GM12878 (cell line): ENCODE results near the gene WWOX. TPM values are rescaled to one million over a fixed set of nuclear protein-coding genes. Genes with fewer than 3 reads are reported as not detected.

Experiments used
- ATAC-seq: fragments of 200-7000 bp; cut with Tn5 transposase; 3 replicates; pipeline ENCODE4 v1.9.1; 2020; ENCODE audit warnings: mild to moderate bottlenecking, moderate library complexity
- BruUV-seq: library from RNA; stranded (reverse); fragments of 400-500 nt; replicated peaks from 2 replicates; lab custom pipeline; 2021; lab: Mats Ljungman, UMichigan
- CTCF ChIA-PET: fragments of 300-600 bp; sonication (Branson Sonifier 250); formaldehyde crosslinking; extraction: SDS; loops from one replicate; lab custom pipeline; 2021; ENCODE audit warnings: inconsistent platforms; lab: Yijun Ruan, JAX
- POLR2A ChIA-PET: fragments of 350-600 bp; formaldehyde crosslinking; extraction: SDS; loops from one replicate; lab custom pipeline; 2021; ENCODE audit warnings: inconsistent platforms; lab: Charles Lee
- RAD21 ChIA-PET: fragments of 300-600 bp; sonication (Branson Sonifier 250); formaldehyde crosslinking; loops from one replicate; lab custom pipeline; 2023; ENCODE audit warnings: antibody characterized with exemption; ENCODE audit not compliant: unreplicated experiment; lab: Charles Lee
- SMC1A ChIA-PET: fragments of 300-600 bp; sonication (Branson Sonifier 250); formaldehyde crosslinking; loops from one replicate; lab custom pipeline; 2023; ENCODE audit not compliant: unreplicated experiment, uncharacterized antibody; lab: Charles Lee
- DNase-seq: peaks from one replicate; pipeline ENCODE4 v3.0.0-alpha.2; 2011; ENCODE audit warnings: low read depth, low spot score
- FAIRE-seq: peaks from 3 replicates; lab custom pipeline; 2011; peaks lifted over from hg19 to GRCh38; lab: Jason Lieb, UNC
- H2AFZ ChIP-seq: 2 replicates; pipeline ENCODE4 v1.6.0; 2011; ENCODE audit warnings: low read depth, low read length, control low read depth; ENCODE audit not compliant: control insufficient read depth
- H3K27ac ChIP-seq: 2 replicates; pipeline ENCODE4 v1.5.1; 2011; ENCODE audit warnings: control low read depth; ENCODE audit not compliant: control insufficient read depth, insufficient read depth
- H3K27me3 ChIP-seq, 2 experiments: replicated peaks in 1 of 2; 2 replicates each; pipeline versions ENCODE4 v1.6.0 to v1.6.1; 2011; ENCODE audit warnings: low read length in 1 of 2; ENCODE audit not compliant: control insufficient read depth in 2 of 2, insufficient read depth in 2 of 2
- H3K36me3 ChIP-seq, 2 experiments: 2 replicates each; pipeline ENCODE4 v1.5.1; 2011; ENCODE audit warnings: low read length in 1 of 2; ENCODE audit not compliant: control insufficient read depth in 2 of 2, insufficient read depth in 2 of 2
- H3K4me1 ChIP-seq: 2 replicates; pipeline ENCODE4 v1.6.1; 2011; ENCODE audit warnings: mild to moderate bottlenecking, low read length, moderate library complexity, mixed read lengths; ENCODE audit not compliant: control insufficient read depth, insufficient read depth
- H3K4me2 ChIP-seq: 2 replicates; pipeline ENCODE4 v1.6.0; 2011; ENCODE audit warnings: control low read depth; ENCODE audit not compliant: control insufficient read depth, insufficient read depth
- H3K4me3 ChIP-seq: fragments of 200-600 bp; sonication (generic); 2 replicates; pipeline ENCODE4 v1.5.1; 2016
- H3K79me2 ChIP-seq: 2 replicates; pipeline ENCODE4 v1.6.0; 2011; ENCODE audit warnings: low read length; ENCODE audit not compliant: control insufficient read depth, insufficient read depth
- H3K9ac ChIP-seq: 2 replicates; pipeline ENCODE4 v1.8.0; 2011; ENCODE audit warnings: low read length, control low read depth, mixed read lengths; ENCODE audit not compliant: control insufficient read depth, insufficient read depth
- H3K9me3 ChIP-seq: replicated peaks from 3 replicates; pipeline ENCODE4 v1.5.1; 2011; ENCODE audit warnings: mild to moderate bottlenecking, low read length; ENCODE audit not compliant: control insufficient read depth, insufficient read depth
- H4K20me1 ChIP-seq: 2 replicates; pipeline ENCODE4 v1.6.0; 2011; ENCODE audit not compliant: control insufficient read depth, insufficient read depth
- BRCA1 ChIP-seq: IDR thresholded peaks from 2 replicates; pipeline ENCODE4 v1.6.1; 2011; ENCODE audit warnings: low read depth, low read length, improper control_type of control experiment
- HDAC6 ChIP-seq: fragments of 200-600 bp; sonication (generic); IDR thresholded peaks from one replicate; pipeline ENCODE4 v1.8.0; 2017; ENCODE audit warnings: antibody characterized with exemption; ENCODE audit not compliant: unreplicated experiment
- HSF1 ChIP-seq: fragments of 150-350 bp; IDR thresholded peaks from 2 replicates; pipeline ENCODE4 v1.6.1; 2014; ENCODE audit warnings: mild to moderate bottlenecking, low read depth, low read length
- NKRF ChIP-seq: fragments of 450-650 bp; conservative IDR thresholded peaks from 2 replicates; pipeline ENCODE4 v1.6.1; 2017; ENCODE audit warnings: mild to moderate bottlenecking, moderate library complexity
- ZNF687 ChIP-seq: fragments of 450-650 bp; IDR thresholded peaks from 2 replicates; pipeline ENCODE4 v1.6.1; 2017; ENCODE audit warnings: mild to moderate bottlenecking, moderate library complexity
- ZZZ3 ChIP-seq: IDR thresholded peaks from 2 replicates; pipeline ENCODE4 v1.6.1; 2011; ENCODE audit warnings: low read depth; ENCODE audit not compliant: control insufficient read depth, insufficient read length
- WGBS: methylation state at CpG from one replicate; pipeline ENCODE4 v1.1.6; 2016; ENCODE audit warnings: low lambda C conversion rate; ENCODE audit not compliant: insufficient replicate concordance, insufficient coverage; ENCODE audit errors: missing lambda C conversion rate; 5-methylcytosine and 5-hydroxymethylcytosine counted together
- in situ Hi-C: fragments of 300-500 bp; cut with MboI; formaldehyde crosslinking; loops from 9 replicates; pipeline ENCODE4 v1.14.3; 2018; ENCODE audit warnings: mixed read lengths
- intact Hi-C: fragments of 100-400 bp; cut with micrococcal nuclease; formaldehyde crosslinking; loops from one replicate; pipeline ENCODE4 v1.14.2; 2022; ENCODE audit not compliant: unreplicated experiment
- polyA plus RNA-seq, 11 experiments: library from polyadenylated mRNA; depleted of rRNA in 4 of 11; unstranded in 6 of 11; stranded (reverse) in 5 of 11; fragments of >200 nt; fragmentation: Nextera tagmentation in 4 of 11; fragmentation: Illumina TruSeq in 1 of 11; extraction: Ambion mirVana in 4 of 11; extraction: Trizol in 1 of 11; gene quantifications; 1 replicate in 1 of 11; 2 replicates in 10 of 11; pipeline versions ENCODE4 v1.2.1 to v1.2.3, GENCODE V29; 2011 to 2016; ENCODE audit warnings: inconsistent platforms in 2 of 11, missing spikeins in 2 of 11, low read depth in 1 of 11
- total RNA-seq, 4 experiments: library from RNA; depleted of rRNA in 3 of 4; stranded (reverse); fragments of >200 nt in 3 of 4; fragmentation: Illumina TruSeq in 1 of 4; extraction: Trizol in 1 of 4; gene quantifications; 2 replicates each; pipeline versions ENCODE4 v1.2.1 to v1.2.3, GENCODE V29; 2013 to 2021
- TF ChIP-seq, protein P1 (sequence below): fragments of 450-650 bp; IDR thresholded peaks from 2 replicates; pipeline ENCODE4 v1.6.1; 2018; ENCODE audit warnings: borderline replicate concordance, mild to moderate bottlenecking; ENCODE audit not compliant: partially characterized antibody

WWOX gene
- total and polyA plus RNA-seq, 10 of the 15 experiments (the other 5 are each of a cell fraction or from before 2014, with no cell fraction given) = 2.8 to 24.4 (median 17.8) TPM

GRCh38 chr16:78838276-78838675 lies 738.8 kb downstream of the WWOX start:
- in situ Hi-C loops = no loop called here
- H3K9me3 ChIP-seq = no peaks in the 10 kb centered on the region
- WGBS = 22% methylated on average over 5 of the region's 5 CpGs
- no peaks in the 10 kb centered on the region for H3K27me3 ChIP-seq
- ChIA-PET SMC1A (no interaction called here), RAD21 (no interaction called here), POLR2A (no interaction called here), CTCF (no interaction called here)
- H3K4me1 ChIP-seq = no peaks in the 10 kb centered on the region
- no peak overlapping the region for H2AFZ ChIP-seq
- no peak overlapping the region for H3K4me3 ChIP-seq
- H4K20me1 ChIP-seq = no peaks in the 10 kb centered on the region
- no TSS peak for BruUV-seq
- H3K4me2 ChIP-seq = no peak overlapping the region
- TF ChIP-seq NKRF (no peak), HSF1 (no peak), ZNF687 (no peak), HDAC6 (no peak), ZZZ3 (no peak), BRCA1 (no peak)
- TF ChIP-seq, protein P1, sequence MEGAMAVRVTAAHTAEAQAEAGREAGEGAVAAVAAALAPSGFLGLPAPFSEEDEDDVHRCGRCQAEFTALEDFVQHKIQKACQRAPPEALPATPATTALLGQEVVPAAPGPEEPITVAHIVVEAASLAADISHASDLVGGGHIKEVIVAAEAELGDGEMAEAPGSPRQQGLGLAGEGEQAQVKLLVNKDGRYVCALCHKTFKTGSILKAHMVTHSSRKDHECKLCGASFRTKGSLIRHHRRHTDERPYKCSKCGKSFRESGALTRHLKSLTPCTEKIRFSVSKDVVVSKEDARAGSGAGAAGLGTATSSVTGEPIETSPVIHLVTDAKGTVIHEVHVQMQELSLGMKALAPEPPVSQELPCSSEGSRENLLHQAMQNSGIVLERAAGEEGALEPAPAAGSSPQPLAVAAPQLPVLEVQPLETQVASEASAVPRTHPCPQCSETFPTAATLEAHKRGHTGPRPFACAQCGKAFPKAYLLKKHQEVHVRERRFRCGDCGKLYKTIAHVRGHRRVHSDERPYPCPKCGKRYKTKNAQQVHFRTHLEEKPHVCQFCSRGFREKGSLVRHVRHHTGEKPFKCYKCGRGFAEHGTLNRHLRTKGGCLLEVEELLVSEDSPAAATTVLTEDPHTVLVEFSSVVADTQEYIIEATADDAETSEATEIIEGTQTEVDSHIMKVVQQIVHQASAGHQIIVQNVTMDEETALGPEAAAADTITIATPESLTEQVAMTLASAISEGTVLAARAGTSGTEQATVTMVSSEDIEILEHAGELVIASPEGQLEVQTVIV = no peak
- H3K27ac ChIP-seq = no peak overlapping the region
- H3K79me2 ChIP-seq = no peaks in the 10 kb centered on the region
- H3K9ac ChIP-seq = no peak overlapping the region
- no peaks in the 10 kb centered on the region for H3K36me3 ChIP-seq
- intact Hi-C loops = no loop called here
- DNase-seq (no peak), ATAC-seq (no peak), FAIRE-seq (no peak)
